Pancreas (tissue), 10 donors: ENCODE data around the gene EFCAB10. TPM values are rescaled to one million over a fixed set of nuclear protein-coding genes. Genes with fewer than 3 reads are reported as not detected.

Experiments
- ATAC-seq, 4 donors: fragments of 200-7000 bp; cut with Tn5 transposase; one replicate each; pipeline versions ENCODE4 v1.8.0 to v1.9.1; 2020; ENCODE audit warnings: mild to moderate bottlenecking in 4 of 4, moderate library complexity in 4 of 4
- DNase-seq, 6 donors: peaks; one replicate each; pipeline ENCODE4 v3.0.0-alpha.2; 2020
- FAIRE-seq: peaks from 2 replicates; lab custom pipeline; 2012; peaks lifted over from hg19 to GRCh38; lab: Jason Lieb, UNC
- H3K27ac ChIP-seq, 4 donors: fragments of 200-600 bp; sonication (generic); 1 replicate in 3 of 4; 2 replicates in 1 of 4; pipeline versions ENCODE4 v1.5.0 to v1.8.0; 2020
- H3K27me3 ChIP-seq, 4 donors: fragments of 200-600 bp; one replicate each; pipeline ENCODE4 v1.8.0; 2021
- H3K36me3 ChIP-seq, 3 donors: fragments of 200-600 bp; sonication (generic) in 1 of 3; one replicate each; pipeline versions ENCODE4 v1.5.0 to v1.8.0; 2020 to 2021
- H3K4me1 ChIP-seq, 3 donors: fragments of 200-600 bp; one replicate each; pipeline ENCODE4 v1.8.0; 2021
- H3K4me3 ChIP-seq, 4 donors: fragments of 200-600 bp; sonication (generic) in 2 of 4; one replicate each; pipeline versions ENCODE4 v1.5.0 to v1.8.0; 2020 to 2021
- H3K9me3 ChIP-seq, 4 donors: fragments of 200-600 bp; one replicate each; pipeline ENCODE4 v1.8.0; 2021
- WGBS, 2 donors: extraction: QIAGEN DNeasy Blood & Tissue Kit; methylation state at CpG; one replicate each; pipeline ENCODE4 v1.1.7; 2013; 5-methylcytosine and 5-hydroxymethylcytosine counted together
- intact Hi-C, 3 donors: fragments of 100-400 bp; cut with DNase I; formaldehyde crosslinking; loops; one replicate each; pipeline versions ENCODE4 v1.11.1 to v1.14.2; 2022
- polyA plus RNA-seq, 2 donors: library from polyadenylated mRNA; stranded (reverse); fragments of 200-250 nt; gene quantifications; one replicate each; pipeline ENCODE4 v1.2.3, GENCODE V29; 2013
- total RNA-seq, 6 donors: library from RNA; stranded (reverse); fragmentation: NEBNext Ultra II Directional in 4 of 6; extraction: Animal tissue kit (Norgen Biotek cat#: 25700) in 4 of 6; gene quantifications; one replicate each; pipeline versions ENCODE4 v1.2.1 to v1.2.4, GENCODE V29; 2021 to 2023
- TF ChIP-seq, protein P1 (sequence below), 4 donors: fragments of 200-600 bp; sonication (generic) in 3 of 4; IDR thresholded peaks; one replicate each; pipeline versions ENCODE4 v1.5.0 to v1.8.0; 2021; ENCODE audit warnings: antibody characterized with exemption in 4 of 4
- donor health status: healthy with polysubstance abuse.
- donor health status: DM: no; HTN: no; CAD: no; lungs with moderate emphysema.
- donor health status: DM: no; HTN: no; CAD: no.
- donor health status: control.
- donor health status: control.
- donor health status: Bipolar disorder and iron deficiency.
- donor health status: DM: yes; HTN: yes; CAD: no.
- donor health status: DM: no; HTN: no; CAD: no.
- donor health status: DM: no; HTN: no; CAD: no.
- donor health status: DM: yes; HTN: yes; CAD: no.

Gene EFCAB10
- total and polyA plus RNA-seq, 8 donors: 0.12 TPM; not detected in 7

DNA sequence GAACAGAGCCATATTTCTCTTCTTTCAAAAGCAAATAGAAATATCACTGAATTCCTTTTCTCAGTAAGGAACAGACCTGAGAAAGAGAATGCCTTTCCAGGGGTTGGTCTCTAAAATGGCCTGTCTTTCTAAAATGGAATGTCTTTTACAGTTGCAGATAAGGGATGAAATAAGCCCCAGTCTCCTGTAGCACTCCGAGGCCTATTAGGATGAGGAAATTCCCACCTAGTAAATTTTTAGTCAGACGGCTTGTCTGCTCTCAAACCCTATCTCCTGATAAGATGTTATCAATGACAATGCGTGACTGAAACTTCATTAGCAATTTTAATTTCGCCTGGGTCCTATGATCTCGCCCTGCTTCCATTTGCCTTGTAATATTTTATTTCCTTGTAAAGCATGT, 2.9 kb upstream of the EFCAB10 start:
- ATAC-seq (no peak), DNase-seq (no peak), FAIRE-seq (no peak)
- Histone ChIP-seq H3K4me3 (no peak overlapping the region), H3K9me3 (no peaks in the 10 kb centered on the region), H3K27me3 (no peaks in the 10 kb centered on the region), H3K36me3 (no peaks in the 10 kb centered on the region), H3K27ac (no peak overlapping the region), H3K4me1 (no peaks in the 10 kb centered on the region)
- TF ChIP-seq, protein P1, sequence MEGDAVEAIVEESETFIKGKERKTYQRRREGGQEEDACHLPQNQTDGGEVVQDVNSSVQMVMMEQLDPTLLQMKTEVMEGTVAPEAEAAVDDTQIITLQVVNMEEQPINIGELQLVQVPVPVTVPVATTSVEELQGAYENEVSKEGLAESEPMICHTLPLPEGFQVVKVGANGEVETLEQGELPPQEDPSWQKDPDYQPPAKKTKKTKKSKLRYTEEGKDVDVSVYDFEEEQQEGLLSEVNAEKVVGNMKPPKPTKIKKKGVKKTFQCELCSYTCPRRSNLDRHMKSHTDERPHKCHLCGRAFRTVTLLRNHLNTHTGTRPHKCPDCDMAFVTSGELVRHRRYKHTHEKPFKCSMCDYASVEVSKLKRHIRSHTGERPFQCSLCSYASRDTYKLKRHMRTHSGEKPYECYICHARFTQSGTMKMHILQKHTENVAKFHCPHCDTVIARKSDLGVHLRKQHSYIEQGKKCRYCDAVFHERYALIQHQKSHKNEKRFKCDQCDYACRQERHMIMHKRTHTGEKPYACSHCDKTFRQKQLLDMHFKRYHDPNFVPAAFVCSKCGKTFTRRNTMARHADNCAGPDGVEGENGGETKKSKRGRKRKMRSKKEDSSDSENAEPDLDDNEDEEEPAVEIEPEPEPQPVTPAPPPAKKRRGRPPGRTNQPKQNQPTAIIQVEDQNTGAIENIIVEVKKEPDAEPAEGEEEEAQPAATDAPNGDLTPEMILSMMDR (IDR thresholded peaks at IDR 0.05): no peak
- WGBS, 2 donors: 87 to 93% methylated on average over 5 of the region's 5 CpGs
- intact Hi-C loops: no loop called here

DNA sequence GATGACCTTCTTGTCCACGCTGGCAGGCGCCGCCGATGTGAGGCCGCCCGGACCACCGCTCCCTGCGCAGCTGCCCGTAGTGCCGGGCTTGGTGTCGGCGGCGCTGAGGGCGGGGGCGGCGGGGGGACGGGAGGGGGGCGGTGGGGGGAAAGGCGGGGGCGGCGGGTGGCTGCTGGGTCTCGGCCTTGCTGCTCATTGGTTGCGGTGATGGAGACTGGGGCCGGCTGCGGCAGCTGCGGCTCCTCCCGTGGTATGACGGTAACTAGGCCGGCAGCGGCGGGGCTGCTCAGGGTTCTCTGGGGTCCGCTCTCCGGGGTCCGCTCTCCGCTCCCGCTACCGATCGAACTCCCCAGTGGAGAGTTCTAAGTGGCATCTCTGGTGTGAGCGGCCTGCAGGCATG, 1.8 kb upstream of the EFCAB10 start:
- H3K27me3 ChIP-seq: no peaks in the 10 kb centered on the region
- TF ChIP-seq, protein P1 (IDR thresholded peaks at IDR 0.05): no peak
- H3K36me3 ChIP-seq: no peaks in the 10 kb centered on the region
- no peak overlapping the region for H3K27ac ChIP-seq
- ATAC-seq (no peak), DNase-seq (no peak), FAIRE-seq (no peak)
- intact Hi-C loops: no loop called here
- no peak overlapping the region for H3K4me3 ChIP-seq
- H3K9me3 ChIP-seq: no peaks in the 10 kb centered on the region
- WGBS, 2 donors: 75 to 77% methylated on average over 31 to 39 of the region's 39 CpGs
- H3K4me1 ChIP-seq: no peaks in the 10 kb centered on the region

DNA sequence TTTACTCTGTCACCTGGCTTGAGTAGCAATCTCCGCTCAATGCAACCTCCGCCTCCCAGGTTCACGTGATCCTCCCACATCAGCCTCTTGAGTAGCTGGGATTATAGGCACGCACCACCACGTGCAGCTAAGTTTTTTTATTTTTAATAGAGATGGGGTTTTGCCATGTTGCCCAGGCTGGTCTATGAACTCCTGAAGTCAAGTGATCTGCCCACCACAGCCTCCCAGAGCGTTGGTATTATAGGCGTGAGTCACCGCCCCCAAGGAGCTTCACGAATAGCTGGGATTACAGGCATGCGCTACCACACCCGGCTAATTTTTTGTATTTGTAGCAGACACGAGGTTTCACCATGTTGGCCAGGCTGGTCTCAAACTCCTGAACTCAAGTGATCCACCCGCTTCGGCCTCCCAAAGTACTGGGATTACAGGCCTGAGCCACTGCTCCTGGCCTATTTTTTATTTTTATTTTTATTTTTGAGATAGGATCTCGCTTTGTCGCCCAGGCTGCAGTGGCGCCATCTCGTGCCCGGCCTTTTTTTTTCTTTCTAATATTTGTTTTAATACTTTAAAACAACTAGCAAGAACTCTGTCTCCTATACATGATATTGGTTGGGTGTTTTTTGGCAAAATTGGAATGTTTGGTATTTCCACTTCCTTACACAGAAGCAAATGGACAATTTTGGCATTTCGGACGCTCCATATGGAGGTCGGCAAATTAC, 1.1 kb downstream of the EFCAB10 start:
- H3K36me3 ChIP-seq: no peaks in the 10 kb centered on the region
- DNase-seq (no peak), FAIRE-seq (no peak), ATAC-seq (no peak)
- H3K27ac ChIP-seq: no peak overlapping the region
- H3K9me3 ChIP-seq: no peaks in the 10 kb centered on the region
- H3K27me3 ChIP-seq: no peaks in the 10 kb centered on the region
- no peaks in the 10 kb centered on the region for H3K4me1 ChIP-seq
- 88 to 91% methylated on average over 22 of the region's 22 CpGs for WGBS, 2 donors
- TF ChIP-seq, protein P1 (IDR thresholded peaks at IDR 0.05): no peak
- H3K4me3 ChIP-seq: no peak overlapping the region
- intact Hi-C loops: no loop called here

DNA sequence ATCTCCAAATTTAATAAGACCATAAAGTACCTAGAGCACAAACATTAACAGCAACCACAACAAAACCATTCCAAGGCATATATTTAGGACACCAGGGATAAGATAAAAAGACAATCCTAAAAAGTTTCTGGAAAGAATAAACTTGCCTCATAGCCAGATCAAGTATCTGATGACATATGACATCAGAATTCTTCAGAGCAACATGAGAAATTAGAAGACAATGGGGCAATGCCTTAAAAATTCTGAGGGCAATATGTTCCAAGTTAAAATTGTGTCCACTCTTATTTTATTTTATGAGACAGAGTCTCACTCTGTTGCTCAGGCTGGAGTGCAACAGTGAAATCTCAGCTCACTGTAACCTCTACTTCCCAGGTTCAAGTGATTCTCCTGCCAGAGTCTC, 2.8 kb downstream of the EFCAB10 start:
- H3K27me3 ChIP-seq: no peaks in the 10 kb centered on the region
- H3K9me3 ChIP-seq: no peaks in the 10 kb centered on the region
- intact Hi-C loops: no loop called here
- H3K4me1 ChIP-seq: no peaks in the 10 kb centered on the region
- no peak for ATAC-seq
- no peaks in the 10 kb centered on the region for H3K36me3 ChIP-seq
- no peak overlapping the region for H3K27ac ChIP-seq
- DNase-seq: no peak
- no peak overlapping the region for H3K4me3 ChIP-seq
- TF ChIP-seq, protein P1 (IDR thresholded peaks at IDR 0.05): no peak
- FAIRE-seq: no peak

DNA sequence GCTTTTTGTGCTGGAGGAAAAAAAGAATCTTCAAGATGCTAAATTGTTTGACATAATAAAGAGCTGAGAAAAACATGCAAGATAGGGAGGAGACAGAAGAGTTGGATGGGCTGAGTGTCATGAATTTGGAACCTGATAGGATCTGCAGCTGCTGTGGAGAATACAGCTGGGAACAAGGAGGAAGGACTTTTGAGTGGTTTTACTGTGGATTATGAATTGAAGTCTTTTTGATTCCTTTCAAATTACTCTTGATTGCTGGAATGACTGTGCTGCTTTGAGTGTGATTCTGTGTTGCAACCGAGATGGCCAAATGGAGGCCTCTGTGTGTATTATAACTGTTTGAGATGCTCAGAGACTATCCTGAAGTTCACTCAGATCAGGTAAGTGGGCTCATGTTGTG, 4.0 kb downstream of the EFCAB10 start:
- Histone ChIP-seq H3K27ac (no peak overlapping the region), H3K9me3 (no peaks in the 10 kb centered on the region), H3K27me3 (no peaks in the 10 kb centered on the region), H3K4me1 (no peaks in the 10 kb centered on the region), H3K4me3 (no peak overlapping the region), H3K36me3 (no peaks in the 10 kb centered on the region)
- TF ChIP-seq, protein P1 (IDR thresholded peaks at IDR 0.05): no peak
- 74 to 90% methylated on average over 1 of the region's 1 CpG for WGBS, 2 donors
- FAIRE-seq (no peak), DNase-seq (no peak), ATAC-seq (no peak)
- intact Hi-C loops: no loop called here
